Amniotic stem cell (primary cell): Measurements from ENCODE around the gene DROSHA.
A peak's percentile ranks its signal among the peaks of the same experiment; 100 is the strongest.
"Not testable (repeated sequence)": the region's sequence is repeated elsewhere in the genome, so short reads cannot be mapped to it uniquely, and the experiment has no call there.

Experiments used
- DNase-seq: peaks from one replicate; lab custom pipeline; 2025; lab: John Stamatoyannopoulos, UW

The DROSHA gene

DNA sequence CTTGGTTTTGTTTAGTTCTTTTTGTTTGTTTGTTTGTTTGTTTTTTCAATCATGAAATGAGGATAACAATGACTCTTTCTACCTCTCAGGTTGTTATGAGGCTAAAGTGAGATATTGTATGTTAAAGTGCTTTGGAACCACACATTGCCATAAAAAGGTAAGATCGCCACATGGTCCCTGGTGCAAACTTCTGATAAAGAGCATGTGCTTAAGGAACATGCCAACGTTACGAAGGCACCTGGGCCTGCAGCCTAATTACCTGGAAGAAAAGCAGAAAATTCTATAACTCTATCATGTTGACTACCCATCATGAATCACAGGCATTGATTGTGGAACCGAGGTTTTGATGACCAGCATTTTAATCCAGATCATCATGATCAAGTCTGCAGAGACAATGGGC, 151.8 kb downstream of the DROSHA start:
- no peak for DNase-seq

DNA sequence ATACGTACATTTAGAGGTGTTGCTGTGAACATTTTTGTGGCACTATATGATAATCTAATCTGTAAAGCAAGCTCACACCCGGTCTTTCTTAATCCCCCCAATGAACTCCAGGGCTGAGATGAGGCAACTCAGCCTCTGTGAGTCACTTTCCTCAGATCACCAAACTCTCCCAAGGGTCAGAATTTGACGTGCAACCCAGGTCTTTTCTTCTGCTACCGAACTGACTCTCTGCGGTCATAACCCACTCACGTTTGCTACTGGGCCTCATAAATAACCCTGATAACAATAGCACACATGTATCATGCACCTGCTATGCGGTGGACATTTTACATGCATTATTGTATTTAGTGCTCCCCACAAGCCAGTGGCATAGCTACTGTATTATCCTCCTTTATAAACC, 153.1 kb downstream of the DROSHA start:
- no peak for DNase-seq

GRCh38 chr5:31378136-31378535, 153.8 kb downstream of the DROSHA start:
- DNase-seq: no peak

DNA sequence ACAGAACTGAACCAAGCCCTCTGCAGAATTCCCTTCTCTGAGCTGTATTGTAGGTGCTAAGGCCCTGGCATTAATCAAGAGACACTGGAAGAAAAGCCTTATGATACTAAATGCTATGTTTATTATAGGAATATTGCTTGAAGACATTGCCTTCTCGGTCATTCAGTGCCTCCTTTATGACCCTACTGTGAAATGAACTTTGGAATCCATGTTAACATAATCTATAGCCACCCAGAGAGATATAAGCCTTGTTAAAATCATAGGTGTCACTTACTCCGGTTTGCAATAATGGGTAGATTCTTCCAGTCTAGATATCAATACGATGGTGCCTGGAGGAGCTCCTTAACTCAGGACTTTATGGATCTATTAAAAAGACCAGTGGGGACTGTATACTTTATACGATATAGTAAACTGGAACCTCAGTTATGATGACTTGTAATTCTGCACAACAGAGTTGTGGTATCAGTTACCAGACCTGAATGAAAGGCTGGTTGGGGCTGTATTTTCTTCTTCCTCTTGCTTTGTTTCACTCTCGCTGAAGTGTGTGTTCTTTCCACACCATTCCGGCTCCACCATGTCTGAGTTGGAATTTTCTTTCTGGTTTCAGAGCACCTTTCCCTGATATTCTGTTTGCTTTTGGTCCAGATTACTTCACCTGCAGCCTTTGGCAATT, 154.5 kb downstream of the DROSHA start:
- no peak for DNase-seq

GRCh38 chr5:31375999-31376720, 155.7 kb downstream of the DROSHA start:
- no peak for DNase-seq

- DNase-seq: no peak
Observed at GRCh38 chr5:31372124-31372523, 159.8 kb downstream of the DROSHA start.

DNA sequence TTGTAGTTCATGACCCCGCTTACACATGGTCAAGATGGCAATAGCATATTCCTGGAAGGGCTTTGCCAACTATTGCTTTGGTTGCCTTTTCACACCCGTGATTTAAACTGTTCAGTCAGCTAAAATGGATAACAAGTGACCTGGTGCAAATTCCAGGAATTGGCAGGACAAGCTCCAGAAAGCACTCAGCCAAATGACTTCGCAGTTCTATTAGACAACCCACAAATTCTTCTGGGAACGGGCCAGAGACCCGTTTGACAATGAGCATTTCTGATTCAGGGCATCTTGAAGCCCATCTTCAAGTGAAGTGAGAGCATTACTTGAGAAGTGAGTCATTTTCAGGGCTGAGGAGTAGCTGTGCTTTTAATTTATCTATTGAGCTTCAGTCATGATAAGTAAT, 165.0 kb downstream of the DROSHA start:
- no peak for DNase-seq

DNA sequence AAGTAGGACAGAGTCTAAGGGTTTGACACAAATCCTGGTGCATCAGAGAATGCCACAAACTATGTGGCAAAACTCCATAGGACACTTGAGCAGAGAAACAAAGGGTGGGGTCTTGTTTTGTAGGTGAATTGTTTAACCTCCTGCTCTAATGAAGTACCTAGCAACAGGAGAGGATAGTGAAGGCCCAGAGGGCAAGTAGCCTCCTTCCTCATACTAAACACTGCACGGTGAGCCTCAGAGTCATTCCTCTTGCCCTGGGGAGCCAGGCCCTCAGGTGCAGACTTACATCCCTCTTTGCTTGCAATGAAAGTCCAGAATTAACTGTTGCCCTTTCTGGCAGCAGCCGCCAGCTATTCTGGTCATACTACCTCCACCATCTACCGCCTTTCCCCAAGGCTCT, 166.1 kb downstream of the DROSHA start:
- no peak for DNase-seq

- peak; percentile 72 for DNase-seq
Observed at GRCh38 chr5:31364881-31365636, 166.8 kb downstream of the DROSHA start.

DNA sequence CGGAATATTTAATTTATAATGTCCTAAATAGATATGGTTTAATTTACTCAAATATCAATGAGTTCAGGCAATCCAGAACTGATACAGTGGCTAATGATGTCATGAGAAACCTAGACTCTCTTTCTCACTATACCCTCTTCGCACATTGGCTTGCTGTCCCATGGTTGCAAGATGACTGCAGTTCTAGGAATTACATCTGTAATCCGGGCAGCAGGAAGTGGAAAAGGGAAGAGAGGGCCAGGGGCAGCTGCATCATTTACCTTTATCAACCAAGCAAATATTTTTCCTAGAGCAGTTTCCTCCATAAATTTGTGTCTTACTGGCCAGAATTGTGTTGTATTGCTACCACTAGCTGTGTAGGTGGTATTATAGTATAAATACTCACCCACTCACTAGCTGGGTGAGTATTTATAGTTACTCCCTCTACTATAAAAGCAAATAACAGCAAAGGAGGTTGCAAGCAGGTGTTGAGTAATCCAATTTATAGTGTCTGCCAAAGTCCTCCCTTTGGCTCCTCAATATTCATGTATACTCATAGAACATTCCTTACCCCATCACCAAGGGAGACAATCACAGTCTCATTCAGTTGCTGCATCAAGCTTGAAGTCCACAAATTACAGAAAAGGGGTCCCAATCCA, 168.8 kb downstream of the DROSHA start:
- no peak for DNase-seq

GRCh38 chr5:31362529-31362900, 169.4 kb downstream of the DROSHA start:
- DNase-seq: no peak

DNA sequence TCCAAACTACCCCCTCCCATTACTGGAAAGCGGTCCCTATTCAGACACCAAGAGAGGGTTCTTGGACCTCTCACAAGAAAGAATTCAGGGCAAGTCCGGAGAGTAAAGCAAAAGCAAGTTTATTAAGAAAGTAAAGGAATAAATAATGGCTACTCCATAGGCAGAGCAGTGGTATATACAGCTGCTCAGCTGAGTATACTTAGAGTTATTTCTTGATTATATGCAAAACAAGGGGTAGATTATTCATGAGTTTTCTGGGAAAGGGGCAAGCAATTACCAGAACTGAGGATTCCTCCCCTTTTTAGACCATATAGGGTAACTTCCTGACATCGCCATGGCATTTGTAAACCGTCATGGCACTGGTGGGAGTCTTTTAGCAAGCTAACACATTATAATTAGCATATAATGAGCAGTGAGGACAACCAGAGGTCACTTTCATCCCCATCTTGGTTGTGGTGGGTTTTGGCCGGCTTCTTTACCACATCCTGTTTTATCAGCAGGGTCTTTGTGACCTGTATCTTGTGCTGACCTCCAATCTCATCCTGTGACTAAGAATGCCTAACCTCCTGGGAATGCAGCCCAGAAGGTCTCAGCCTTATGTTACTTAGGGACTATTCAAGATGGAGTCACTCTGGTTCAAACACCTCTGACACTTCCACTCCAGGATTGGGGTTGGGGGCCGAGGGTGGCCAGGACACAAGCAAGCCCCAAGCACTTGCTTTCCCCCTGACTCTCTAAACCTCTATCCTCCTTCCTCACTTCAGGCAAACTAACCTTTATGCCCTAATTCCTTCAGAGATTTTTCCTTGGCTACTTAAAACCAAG, 170.0 kb downstream of the DROSHA start:
- DNase-seq: not testable (repeated sequence)

DNA sequence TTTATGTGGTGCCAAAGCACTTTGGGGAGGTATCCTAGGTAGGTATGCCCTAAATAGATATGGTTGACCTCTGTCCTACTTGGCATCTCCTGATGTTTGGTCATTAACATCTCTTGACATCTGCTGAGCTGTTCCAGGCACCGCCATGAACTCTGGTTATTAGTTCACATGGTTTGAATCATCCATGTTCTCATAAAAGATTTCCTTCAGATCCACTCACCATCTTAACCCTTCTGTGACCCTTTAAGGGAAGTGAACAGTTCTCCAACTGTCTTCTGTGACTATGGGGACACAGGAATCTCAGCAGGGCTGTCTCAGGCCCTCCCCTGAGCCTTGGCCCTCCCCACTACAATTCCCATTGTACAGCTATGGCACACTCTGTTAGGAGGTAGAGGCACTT, 170.7 kb downstream of the DROSHA start:
- no peak for DNase-seq

DNA sequence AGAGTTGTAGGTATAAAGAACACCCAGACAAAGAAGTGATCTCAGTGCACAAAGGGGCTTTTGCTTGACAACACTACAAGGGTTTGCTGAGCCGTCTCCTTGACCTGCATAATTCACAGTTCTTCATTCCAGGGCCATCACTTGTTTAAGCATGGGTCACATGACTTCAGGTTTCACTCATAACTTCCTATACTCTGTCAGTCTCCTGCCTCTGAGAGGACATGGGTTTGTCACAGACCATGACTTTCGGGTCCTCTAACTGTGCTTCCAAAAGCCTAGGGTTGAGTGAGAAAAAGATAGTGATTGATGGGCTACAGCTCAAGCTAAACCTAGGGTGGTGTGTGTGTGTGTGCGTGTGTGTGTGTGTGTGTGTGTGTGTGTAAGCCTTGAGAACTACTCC, 172.1 kb downstream of the DROSHA start:
- DNase-seq: no peak

GRCh38 chr5:31357038-31357437, 174.9 kb downstream of the DROSHA start:
- DNase-seq: no peak

- no peak for DNase-seq
Observed at GRCh38 chr5:31355337-31355736, 176.6 kb downstream of the DROSHA start.
